Measurements from ENCODE around the gene SLC6A16.
A peak's percentile ranks its signal among the peaks of the same experiment; 100 is the strongest.
"Not testable (repeated sequence)": the region's sequence is repeated elsewhere in the genome, so short reads cannot be mapped to it uniquely, and the experiment has no call there.

Gene SLC6A16

DNA sequence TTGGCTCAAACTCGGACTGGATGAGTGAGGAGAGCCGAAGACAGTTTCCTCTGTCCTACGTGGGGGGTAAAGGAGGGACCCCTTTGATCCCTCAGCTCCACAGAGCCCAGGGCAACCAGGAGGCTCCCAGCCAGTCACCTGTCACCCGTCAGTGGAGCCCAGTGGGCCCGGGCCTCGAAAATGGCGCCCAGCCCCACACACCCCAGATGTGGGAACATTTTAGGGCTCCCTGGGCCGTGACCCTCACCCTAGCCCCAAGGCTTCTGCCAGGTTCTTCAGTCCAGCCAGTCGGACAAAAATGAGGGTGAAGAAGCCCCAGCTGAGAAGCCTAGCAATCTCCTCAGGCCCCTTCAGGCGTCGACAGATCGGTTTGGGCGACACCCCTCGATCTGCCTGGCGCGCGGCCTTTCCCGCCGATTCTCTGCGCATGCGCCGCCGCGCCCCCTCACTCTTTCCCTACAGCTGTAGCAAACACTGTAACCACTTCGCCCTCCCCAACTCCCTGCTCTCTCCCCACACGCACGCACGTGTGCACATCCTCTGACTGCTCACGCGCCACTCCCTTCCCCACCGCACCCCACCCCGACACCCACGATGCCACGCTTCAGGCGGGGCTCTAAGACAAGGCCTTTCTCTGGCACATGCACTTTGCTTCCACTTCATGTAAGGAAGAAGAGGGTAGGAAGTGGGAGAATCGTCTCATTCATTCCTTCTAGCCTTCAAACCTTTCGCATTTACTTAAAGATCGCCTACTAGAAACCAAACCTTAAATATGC lies at the start of gene SLC6A16:
SLC6A16 (minus strand) TSS at position 391 of the 776 bp plus-strand sequence. CDS start 13,844 bp downstream, outside the sequence.
- Histone ChIP-seq H3K27me3 (no peaks in the 10 kb centered on the region), H3K9ac (peak within 1 kb of the TSS in 1 of 11 experiments; percentile 32; a peak in 2 of 22 replicates), H3K4me3 (no peak within 1 kb of the TSS), H4K20me1 (no peaks in the 10 kb centered on the region), H3K9me3 (replicated peaks in 1 of 11) (peaks cover 14 to 25% (median 19%) of the 10 kb centered on the region in 11 experiments), H3K4me1 (peaks cover 9 to 25% (median 18%) of the 10 kb centered on the region in 10 experiments; a peak in 16 of 20 replicates), H3K27ac (no peak within 1 kb of the TSS), H3K36me3 (no peaks in the 10 kb centered on the region), H3K4me2 (peak within 1 kb of the TSS in 9 of 11 experiments; percentile 6 to 53 (median 34); a peak in 10 of 22 replicates)
- no peak for TF ChIP-seq Cebpa-rat (IDR thresholded peaks at IDR 0.05)

DNA sequence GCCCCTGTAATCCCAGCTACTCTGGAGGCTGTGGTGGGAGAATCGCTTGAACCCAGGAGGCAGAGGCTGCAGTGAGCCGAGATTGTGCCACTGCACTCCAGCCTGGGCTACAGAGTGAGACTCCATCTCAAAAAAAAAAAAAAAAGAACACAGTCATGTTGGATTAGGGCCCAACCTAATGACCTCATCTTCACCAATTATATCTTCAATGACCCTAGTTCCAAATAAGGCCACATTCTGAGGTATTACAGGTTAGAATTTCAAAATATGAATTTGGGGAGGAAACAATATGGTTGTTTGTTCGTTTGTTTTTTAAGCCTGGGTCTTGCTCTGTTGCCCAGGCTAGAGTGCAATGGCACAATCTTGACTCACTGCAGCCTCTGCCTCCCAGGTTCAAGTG lies 48.2 kb upstream of the SLC6A16 start:
- not testable (repeated sequence) for H3K4me3 ChIP-seq, H3K9ac ChIP-seq, H4K20me1 ChIP-seq, H3K27ac ChIP-seq, H3K36me3 ChIP-seq, H3K27me3 ChIP-seq
- Histone ChIP-seq H3K9me3 (replicated peaks in 1 of 11) (peaks cover 26 to 36% (median 30%) of the 10 kb centered on the region in 11 experiments), H3K4me1 (peaks cover 0 to 20% (median 12%) of the 10 kb centered on the region in 10 experiments; a peak in 13 of 20 replicates), H3K4me2 (peak overlapping the region in 8 of 11 experiments; percentile 8 to 68 (median 43); a peak in 12 of 22 replicates)

DNA sequence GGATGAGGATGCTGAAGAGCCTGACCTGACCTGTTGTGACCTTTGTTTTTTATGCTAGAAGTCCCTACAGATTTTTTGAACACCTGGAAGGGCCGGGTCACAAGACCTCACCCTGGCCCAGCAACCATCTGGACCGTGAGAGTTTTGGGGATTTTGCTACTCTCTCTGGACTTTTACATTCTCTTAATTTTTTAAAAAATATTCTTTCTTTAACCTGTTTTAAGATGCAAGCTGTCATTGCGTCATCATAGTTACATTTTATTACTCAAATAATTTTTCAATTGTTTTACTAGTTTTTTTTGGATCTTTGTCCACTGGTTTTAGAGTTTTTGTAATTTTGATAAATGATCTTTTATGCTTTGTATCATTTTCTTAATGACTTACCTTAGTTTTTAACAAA lies 46.2 kb upstream of the SLC6A16 start:
- H3K36me3 ChIP-seq, result peaks cover 0 to 9% (median 0%) of the 10 kb centered on the region in 11 experiments; a peak in 2 of 22 replicates
- H4K20me1 ChIP-seq, result no peaks in the 10 kb centered on the region
- peaks cover 30 to 43% (median 34%) of the 10 kb centered on the region in 11 experiments for H3K9me3 ChIP-seq (replicated peaks in 1 of 11)
- no peak overlapping the region for H3K4me2 ChIP-seq
- no peak overlapping the region for H3K9ac ChIP-seq
- peak in 1 of 11 experiments; percentile 69; a peak in 2 of 22 replicates for TF ChIP-seq Cebpa-rat (IDR thresholded peaks at IDR 0.05)
- H3K27ac ChIP-seq, result no peak overlapping the region
- peaks cover 0 to 20% (median 12%) of the 10 kb centered on the region in 10 experiments; a peak in 13 of 20 replicates for H3K4me1 ChIP-seq
- H3K4me3 ChIP-seq, result no peak overlapping the region
- H3K27me3 ChIP-seq, result peaks cover 0 to 4% (median 0%) of the 10 kb centered on the region in 11 experiments; a peak in 1 of 22 replicates

DNA sequence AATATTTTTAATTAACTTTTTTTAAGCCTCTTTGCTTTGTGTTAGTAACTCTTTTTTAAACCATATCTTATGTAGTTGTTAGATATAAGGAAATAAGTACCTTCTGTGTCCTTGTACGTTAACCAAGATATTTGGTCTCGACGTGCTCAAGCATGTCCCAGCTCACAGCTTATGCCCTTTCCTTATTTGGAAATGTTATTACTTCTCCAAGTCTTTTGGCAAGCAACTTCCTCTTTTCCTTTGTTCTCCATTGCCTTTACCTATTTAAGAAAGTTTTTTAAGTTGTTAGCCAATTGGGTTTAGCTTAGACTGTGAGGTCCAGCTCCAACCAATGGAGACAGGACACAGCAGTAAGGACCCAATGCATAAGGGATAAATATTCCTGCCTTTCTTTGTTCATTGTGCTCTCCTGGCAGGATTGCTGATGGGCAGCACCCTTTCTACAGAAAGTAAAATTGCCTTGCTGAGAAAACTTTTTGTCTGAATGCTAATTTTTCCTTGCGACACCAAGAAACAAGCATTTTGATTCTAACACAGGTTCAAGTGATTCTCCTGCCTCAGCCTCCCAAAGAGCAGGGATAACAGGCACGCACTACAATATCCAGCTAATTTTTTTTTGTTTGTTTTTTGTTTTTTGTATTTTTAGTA lies 43.8 kb upstream of the SLC6A16 start:
- no peak for TF ChIP-seq Cebpa-rat (IDR thresholded peaks at IDR 0.05)
- peaks cover 30 to 45% (median 35%) of the 10 kb centered on the region in 11 experiments for H3K9me3 ChIP-seq (replicated peaks in 1 of 11)
- peaks cover 0 to 7% (median 6%) of the 10 kb centered on the region in 10 experiments; a peak in 12 of 20 replicates for H3K4me1 ChIP-seq
- H3K4me2 ChIP-seq, result no peak overlapping the region
- peak overlapping the region in 1 of 10 experiments; percentile 21; a peak in 1 of 20 replicates for H3K4me3 ChIP-seq
- H3K9ac ChIP-seq, result no peak overlapping the region
- H3K27ac ChIP-seq, result no peak overlapping the region
- no peaks in the 10 kb centered on the region; a peak in 1 of 22 replicates for H4K20me1 ChIP-seq
- H3K27me3 ChIP-seq, result peaks cover 6 to 23% (median 17%) of the 10 kb centered on the region in 11 experiments
- peaks cover 0 to 9% (median 0%) of the 10 kb centered on the region in 11 experiments; a peak in 2 of 22 replicates for H3K36me3 ChIP-seq

DNA sequence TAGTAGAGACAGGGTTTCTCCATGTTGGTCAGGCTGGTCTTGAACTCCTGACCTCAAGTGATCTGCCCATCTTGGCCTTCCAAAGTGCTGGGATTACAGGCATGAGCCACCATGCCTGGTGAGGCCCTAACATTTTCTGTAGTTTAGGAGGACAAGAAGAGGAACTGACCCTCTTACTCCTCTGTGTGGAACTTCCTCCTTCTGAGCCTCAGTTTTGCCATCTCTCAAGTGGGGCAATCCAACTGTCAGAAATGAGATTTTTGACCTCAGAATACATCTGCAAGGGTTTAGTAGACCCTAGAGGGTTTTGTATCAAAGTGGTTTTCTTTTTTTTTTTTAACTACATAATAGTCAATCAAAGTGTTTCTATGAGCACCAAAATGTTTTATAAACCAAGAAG lies 41.1 kb upstream of the SLC6A16 start:
- Histone ChIP-seq H3K4me1 (no peaks in the 10 kb centered on the region; a peak in 1 of 20 replicates), H3K9me3 (replicated peaks in 1 of 11) (peaks cover 38 to 49% (median 44%) of the 10 kb centered on the region in 11 experiments), H4K20me1 (no peaks in the 10 kb centered on the region; a peak in 1 of 22 replicates), H3K4me3 (no peak overlapping the region), H3K9ac (no peak overlapping the region), H3K36me3 (peaks cover 0 to 9% (median 0%) of the 10 kb centered on the region in 11 experiments; a peak in 2 of 22 replicates), H3K4me2 (no peak overlapping the region), H3K27ac (no peak overlapping the region), H3K27me3 (peaks cover 34 to 51% (median 44%) of the 10 kb centered on the region in 11 experiments)
- TF ChIP-seq Cebpa-rat (IDR thresholded peaks at IDR 0.05), result no peak

DNA sequence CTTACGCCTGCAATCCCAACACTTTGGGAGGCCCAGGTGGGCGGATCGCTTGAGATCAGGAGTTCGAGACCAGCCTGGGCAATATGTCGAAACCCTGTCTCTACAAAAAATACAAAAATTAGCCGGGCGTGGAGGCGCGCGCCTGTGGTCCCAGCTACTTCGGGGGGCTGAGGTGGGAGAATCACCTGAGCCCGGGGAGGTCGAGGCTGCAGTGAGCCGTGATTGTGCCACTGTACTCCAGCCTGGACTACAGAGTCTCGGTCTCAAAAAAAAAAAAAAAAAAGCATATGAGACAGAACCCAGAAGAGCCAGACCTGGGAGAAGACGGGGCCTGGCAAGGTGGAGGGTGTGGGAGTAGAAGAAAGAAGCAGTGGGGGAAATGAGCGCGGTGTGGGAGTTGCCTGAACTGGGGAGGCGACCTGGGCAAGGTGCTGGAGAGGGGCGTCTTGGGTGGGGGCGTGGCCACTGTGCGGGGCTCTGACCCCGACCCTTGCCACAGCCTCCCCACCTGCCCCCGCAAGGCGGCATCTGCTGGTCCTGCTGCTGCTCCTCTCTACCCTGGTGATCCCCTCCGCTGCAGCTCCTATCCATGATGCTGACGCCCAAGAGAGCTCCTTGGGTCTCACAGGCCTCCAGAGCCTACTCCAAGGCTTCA lies 39.2 kb upstream of the SLC6A16 start:
- Histone ChIP-seq H3K36me3 (0 out of 22 replicates have a peak, but pooled peaks cover 0 to 2% (median 0%) of the 10 kb centered on the region in 11 experiments), H3K4me1 (no peaks in the 10 kb centered on the region; a peak in 1 of 20 replicates), H3K27me3 (peaks cover 53 to 68% (median 63%) of the 10 kb centered on the region in 11 experiments), H3K27ac (no peak overlapping the region), H3K4me3 (no peak overlapping the region), H3K4me2 (no peak overlapping the region), H4K20me1 (no peaks in the 10 kb centered on the region; a peak in 1 of 22 replicates), H3K9ac (no peak overlapping the region), H3K9me3 (replicated peaks in 1 of 11) (peaks cover 23 to 30% (median 25%) of the 10 kb centered on the region in 11 experiments)
- no peak for TF ChIP-seq Cebpa-rat (IDR thresholded peaks at IDR 0.05)

DNA sequence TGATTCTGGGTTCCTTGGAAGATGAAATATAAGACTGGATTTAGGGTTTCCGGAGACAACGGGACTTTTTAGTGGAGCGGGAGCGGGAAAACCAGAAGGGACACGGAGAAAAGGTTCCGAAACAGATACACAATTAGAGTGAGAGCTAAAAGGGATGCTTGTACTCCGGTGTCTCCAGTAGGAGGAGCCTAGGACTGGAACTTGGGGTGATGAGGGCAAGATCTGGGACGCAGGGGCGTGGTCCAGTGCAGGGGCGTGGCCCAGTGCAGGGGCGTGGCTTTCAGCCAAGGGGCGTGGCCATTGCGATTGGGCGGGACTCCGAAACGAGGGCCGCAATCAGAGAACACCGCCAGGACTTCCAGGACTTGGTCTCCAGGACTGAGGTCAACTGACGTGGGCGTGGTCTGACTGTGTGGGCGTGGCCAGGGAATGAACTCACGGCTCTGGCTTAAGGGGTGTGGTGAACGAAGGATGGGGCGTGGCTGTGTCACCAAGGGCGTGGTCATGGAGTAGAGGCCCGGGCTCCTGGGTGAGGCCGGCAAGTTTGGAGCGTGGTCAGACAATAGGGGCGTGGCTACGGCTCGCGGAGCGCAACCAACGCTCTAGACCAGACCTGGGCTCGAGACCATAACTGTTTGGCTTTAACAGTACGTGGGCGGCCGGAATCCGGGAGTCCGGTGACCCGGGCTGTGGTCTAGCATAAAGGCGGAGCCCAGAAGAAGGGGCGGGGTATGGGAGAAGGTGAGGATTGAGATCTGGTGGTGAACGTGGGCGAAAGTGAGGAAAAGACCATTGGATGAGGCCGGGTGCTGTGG lies 38.5 kb upstream of the SLC6A16 start, which contains the start of gene DKKL1:
DKKL1 (plus strand) TSS at position 610 of the 815 bp plus-strand sequence; CDS start at position 732, 122 bp downstream.
- Histone ChIP-seq H3K27me3 (peaks cover 53 to 71% (median 67%) of the 10 kb centered on the region in 11 experiments), H3K36me3 (no peaks in the 10 kb centered on the region), H3K27ac (no peak within 1 kb of the TSS), H3K4me2 (peak within 1 kb of the TSS in 1 of 11 experiments; percentile 3; a peak in 1 of 22 replicates), H3K4me3 (peak within 1 kb of the TSS in 2 of 10 experiments; percentile 8 to 12; a peak in 1 of 20 replicates), H3K4me1 (no peaks in the 10 kb centered on the region; a peak in 1 of 20 replicates), H3K9me3 (replicated peaks in 1 of 11) (peaks cover 16 to 23% (median 17%) of the 10 kb centered on the region in 11 experiments), H4K20me1 (no peaks in the 10 kb centered on the region; a peak in 1 of 22 replicates), H3K9ac (no peak within 1 kb of the TSS)
- no peak for TF ChIP-seq Cebpa-rat (IDR thresholded peaks at IDR 0.05)

DNA sequence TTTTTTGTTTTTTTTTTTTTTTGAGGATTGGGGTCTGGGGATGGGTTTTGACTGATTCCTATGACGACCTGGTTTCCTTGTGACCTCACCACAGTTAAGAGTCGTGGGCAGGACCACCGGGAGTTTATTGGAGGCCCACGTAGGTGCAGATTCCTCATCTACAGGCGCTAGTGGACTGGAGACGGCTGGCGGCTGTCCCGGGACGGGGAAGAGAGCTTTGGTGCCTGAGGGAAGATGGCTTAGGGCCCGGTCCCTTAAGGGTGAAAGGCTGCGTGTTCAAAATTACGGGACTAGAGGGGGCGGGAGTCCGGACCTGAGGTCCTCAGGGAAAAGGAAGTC lies 37.9 kb upstream of the SLC6A16 start:
- Histone ChIP-seq H3K9me3 (replicated peaks in 1 of 11) (peaks cover 10 to 17% (median 12%) of the 10 kb centered on the region in 11 experiments; a peak in 21 of 22 replicates), H3K27ac (no peak overlapping the region), H3K27me3 (peaks cover 53 to 77% (median 67%) of the 10 kb centered on the region in 11 experiments), H3K9ac (no peak overlapping the region), H3K4me2 (no peak overlapping the region), H3K4me3 (peak overlapping the region in 2 of 10 experiments; percentile 8 to 12; a peak in 1 of 20 replicates), H4K20me1 (no peaks in the 10 kb centered on the region; a peak in 1 of 22 replicates), H3K36me3 (no peaks in the 10 kb centered on the region), H3K4me1 (no peaks in the 10 kb centered on the region; a peak in 1 of 20 replicates)
- no peak for TF ChIP-seq Cebpa-rat (IDR thresholded peaks at IDR 0.05)

All from BLaER1 treated with 17β-estradiol and CSF1 and Interleukin-3, amounts not matched to agents 10 nM and 100 nM (cell line).